GM18870 (cell line): ENCODE measurements around the gene RET.
A peak's percentile ranks its signal among the peaks of the same experiment; 100 is the strongest.

Source experiments
- ATAC-seq: cut with Tn5 transposase; IDR thresholded peaks from one replicate; pipeline ENCODE4 v1.9.1; 2021; ENCODE audit warnings: moderate library complexity; ENCODE audit not compliant: unreplicated experiment

Gene RET

GRCh38 chr10:43105956-43106229 is 29.0 kb downstream of the RET start:
- ATAC-seq, result no peak

GRCh38 chr10:43106256-43107091 is 29.6 kb downstream of the RET start:
- no peak for ATAC-seq

- no peak for ATAC-seq
These were observed 32.1 kb downstream of the RET start for GRCh38 chr10:43108951-43109350.

- ATAC-seq, result no peak
These were observed 32.9 kb downstream of the RET start for GRCh38 chr10:43109671-43110249.

GRCh38 chr10:43110338-43111071 is 33.6 kb downstream of the RET start:
- peak; percentile 45 for ATAC-seq

GRCh38 chr10:43111101-43111500 is 34.2 kb downstream of the RET start:
- no peak for ATAC-seq

GRCh38 chr10:43111921-43112607 is 35.2 kb downstream of the RET start:
- ATAC-seq, result no peak

- ATAC-seq, result no peak
These were observed 35.7 kb downstream of the RET start for GRCh38 chr10:43112608-43112961.

GRCh38 chr10:43113201-43114087 is 36.6 kb downstream of the RET start:
- ATAC-seq, result no peak

- no peak for ATAC-seq
These were observed 37.3 kb downstream of the RET start for GRCh38 chr10:43114088-43114742.

- no peak for ATAC-seq
These were observed 38.1 kb downstream of the RET start for GRCh38 chr10:43114743-43115611.

- ATAC-seq, result no peak
These were observed 39.2 kb downstream of the RET start for GRCh38 chr10:43115881-43116595.

- no peak for ATAC-seq
These were observed 39.7 kb downstream of the RET start for GRCh38 chr10:43116596-43116995.

GRCh38 chr10:43117031-43117776 is 40.3 kb downstream of the RET start:
- ATAC-seq, result no peak

GRCh38 chr10:43117777-43118583 is 41.1 kb downstream of the RET start:
- ATAC-seq, result no peak

GRCh38 chr10:43118631-43119415 is 42.0 kb downstream of the RET start:
- no peak for ATAC-seq
